Thoracic aorta (tissue), 2 donors: ENCODE measurements around the gene GOLGA8N. TPM values are rescaled to one million over a fixed set of nuclear protein-coding genes. Genes with fewer than 3 reads are reported as not detected.
"Not testable (repeated sequence)": the region's sequence is repeated elsewhere in the genome, so short reads cannot be mapped to it uniquely, and the experiment has no call there.

Source experiments
- ATAC-seq: fragments of 150-250 bp; one replicate; pipeline ENCODE4 v1.8.0; 2017; ENCODE audit warnings: low read depth; ENCODE audit not compliant: insufficient number of reproducible peaks, low FRiP score
- DNase-seq: peaks from one replicate; pipeline ENCODE4 v3.0.0-alpha.2; 2020; ENCODE audit warnings: low spot score
- H3K27ac ChIP-seq, 2 donors: fragments of 200-600 bp; sonication (generic); 1 replicate in 1 of 2; 2 replicates in 1 of 2; pipeline ENCODE4 v1.5.1; 2016; ENCODE audit warnings: mild to moderate bottlenecking in 2 of 2, moderate library complexity in 2 of 2
- H3K27me3 ChIP-seq: fragments of 200-600 bp; sonication (generic); replicated peaks from 2 replicates; pipeline ENCODE4 v1.6.0; 2016; ENCODE audit warnings: mild to moderate bottlenecking; ENCODE audit not compliant: insufficient read depth
- H3K36me3 ChIP-seq: fragments of 200-600 bp; sonication (generic); one replicate; pipeline ENCODE4 v1.5.1; 2016
- H3K4me1 ChIP-seq, 2 donors: fragments of 200-600 bp; sonication (generic); 1 replicate in 1 of 2; 2 replicates in 1 of 2; pipeline versions ENCODE4 v1.5.1 to v1.6.0; 2016; ENCODE audit warnings: low read depth in 2 of 2, mild to moderate bottlenecking in 1 of 2; ENCODE audit not compliant: control insufficient read depth in 1 of 2
- H3K4me3 ChIP-seq: fragments of 200-600 bp; sonication (generic); 2 replicates; pipeline ENCODE4 v1.5.1; 2016; ENCODE audit warnings: mild to moderate bottlenecking
- H3K9me3 ChIP-seq: fragments of 200-600 bp; sonication (generic); 2 replicates; pipeline ENCODE4 v1.5.1; 2016
- total RNA-seq, 2 donors: library from RNA; depleted of rRNA; stranded (reverse); fragments of >200 nt; gene quantifications; one replicate each; pipeline versions ENCODE4 v1.1.0 to v1.2.3, GENCODE V29; 2016

Gene GOLGA8N
- total RNA-seq, result 10 to 100 TPM; 21.2 to 36.8 TPM

- H3K9me3 ChIP-seq, result not testable (repeated sequence)
Measured at GRCh38 chr15:32593151-32593550, at the start of gene GOLGA8N. TSS of gene GOLGA8N (plus strand) at chr15:32593456.

GRCh38 chr15:32543456-32543855 is 49.8 kb upstream of the GOLGA8N start:
- DNase-seq, H3K36me3 ChIP-seq, H3K27me3 ChIP-seq, H3K27ac ChIP-seq, H3K9me3 ChIP-seq, H3K4me1 ChIP-seq, H3K4me3 ChIP-seq, ATAC-seq: not testable (repeated sequence)

More at GRCh38 chr15:32593151-32593550, at the start of gene GOLGA8N:
- not testable (repeated sequence) for H3K27ac ChIP-seq, H3K27me3 ChIP-seq, ATAC-seq, H3K4me3 ChIP-seq, H3K36me3 ChIP-seq, DNase-seq, H3K4me1 ChIP-seq

GRCh38 chr15:32545129-32545528 is 48.1 kb upstream of the GOLGA8N start:
- not testable (repeated sequence) for H3K27ac ChIP-seq, H3K4me3 ChIP-seq, DNase-seq, ATAC-seq, H3K4me1 ChIP-seq, H3K9me3 ChIP-seq, H3K36me3 ChIP-seq, H3K27me3 ChIP-seq

- H3K36me3 ChIP-seq, H3K27me3 ChIP-seq, H3K27ac ChIP-seq, DNase-seq, H3K4me1 ChIP-seq, H3K4me3 ChIP-seq, ATAC-seq, H3K9me3 ChIP-seq: not testable (repeated sequence)
Measured at GRCh38 chr15:32554587-32554986, 38.7 kb upstream of the GOLGA8N start.

- not testable (repeated sequence) for H3K27ac ChIP-seq, H3K4me3 ChIP-seq, H3K27me3 ChIP-seq, H3K4me1 ChIP-seq, H3K36me3 ChIP-seq, ATAC-seq, H3K9me3 ChIP-seq, DNase-seq
Measured at GRCh38 chr15:32562198-32562597, 31.1 kb upstream of the GOLGA8N start.

- H3K4me1 ChIP-seq, result not testable (repeated sequence)
Measured at GRCh38 chr15:32568988-32569387, 24.3 kb upstream of the GOLGA8N start.

GRCh38 chr15:32578482-32578881 is 14.8 kb upstream of the GOLGA8N start:
- not testable (repeated sequence) for H3K4me1 ChIP-seq, DNase-seq, H3K9me3 ChIP-seq, H3K27ac ChIP-seq, H3K4me3 ChIP-seq, H3K27me3 ChIP-seq, H3K36me3 ChIP-seq, ATAC-seq

More at GRCh38 chr15:32568988-32569387, 24.3 kb upstream of the GOLGA8N start:
- not testable (repeated sequence) for H3K27me3 ChIP-seq, H3K9me3 ChIP-seq, H3K27ac ChIP-seq, DNase-seq, H3K36me3 ChIP-seq, ATAC-seq, H3K4me3 ChIP-seq

- not testable (repeated sequence) for H3K9me3 ChIP-seq, H3K36me3 ChIP-seq, H3K4me1 ChIP-seq, H3K27me3 ChIP-seq, H3K27ac ChIP-seq, H3K4me3 ChIP-seq, ATAC-seq, DNase-seq
Measured at GRCh38 chr15:32585844-32586243, 7.4 kb upstream of the GOLGA8N start.

- not testable (repeated sequence) for DNase-seq, H3K27me3 ChIP-seq, H3K4me3 ChIP-seq, H3K36me3 ChIP-seq, H3K9me3 ChIP-seq, H3K4me1 ChIP-seq, ATAC-seq, H3K27ac ChIP-seq
Measured at GRCh38 chr15:32609518-32609917, 16.3 kb downstream of the GOLGA8N start.

GRCh38 chr15:32610719-32611118 is 17.5 kb downstream of the GOLGA8N start:
- H3K4me3 ChIP-seq, H3K27ac ChIP-seq, ATAC-seq, DNase-seq, H3K4me1 ChIP-seq, H3K9me3 ChIP-seq, H3K36me3 ChIP-seq, H3K27me3 ChIP-seq: not testable (repeated sequence)

- H3K36me3 ChIP-seq, H3K9me3 ChIP-seq, H3K4me1 ChIP-seq, DNase-seq, H3K27me3 ChIP-seq: not testable (repeated sequence)
- peak; percentile 68 for ATAC-seq
- Histone ChIP-seq H3K27ac (peak overlapping the region; percentile 61 to 83), H3K4me3 (peak overlapping the region; percentile 78)
Measured at GRCh38 chr15:32614712-32615050, 21.4 kb downstream of the GOLGA8N start.

- DNase-seq (peak; percentile 17), ATAC-seq (peak; percentile 95)
- not testable (repeated sequence) for H3K27me3 ChIP-seq, H3K36me3 ChIP-seq, H3K9me3 ChIP-seq, H3K4me1 ChIP-seq
- Histone ChIP-seq H3K4me3 (peak within 1 kb of the TSS; percentile 78), H3K27ac (peak within 1 kb of the TSS; percentile 61 to 83)
Measured at GRCh38 chr15:32615051-32615870, 22.0 kb downstream of the GOLGA8N start, which contains the start of gene ARHGAP11A. TSS of gene ARHGAP11A (plus strand) at chr15:32615504. CDS start at chr15:32616212, 708 bp downstream.
